Liver (tissue), 9 donors: ENCODE measurements around the gene AUP1. TPM values are rescaled to one million over a fixed set of nuclear protein-coding genes. Genes with fewer than 3 reads are reported as not detected.
"Not testable (repeated sequence)": the region's sequence is repeated elsewhere in the genome, so short reads cannot be mapped to it uniquely, and the experiment has no call there.

Experiments
- DNase-seq: peaks from one replicate; pipeline ENCODE4 v3.0.0-alpha.2; 2017; ENCODE audit warnings: low spot score
- H3K27ac ChIP-seq, 2 donors: one replicate each; pipeline ENCODE4 v1.7.0; 2013; ENCODE audit warnings: inconsistent platforms in 2 of 2, low read length in 2 of 2, control low read depth in 1 of 2, low read depth in 1 of 2, mild to moderate bottlenecking in 1 of 2
- H3K27me3 ChIP-seq, 4 donors: one replicate each; pipeline versions ENCODE4 v1.6.1 to v1.7.0; 2013; ENCODE audit warnings: low read length in 3 of 4, inconsistent platforms in 1 of 4, mild to moderate bottlenecking in 1 of 4, moderate library complexity in 1 of 4; ENCODE audit not compliant: control insufficient read depth in 4 of 4, insufficient read depth in 4 of 4
- H3K36me3 ChIP-seq, 4 donors: one replicate each; pipeline versions ENCODE4 v1.6.1 to v1.7.0; 2013; ENCODE audit warnings: low read length in 3 of 4, mild to moderate bottlenecking in 3 of 4, low read depth in 1 of 4, moderate library complexity in 1 of 4; ENCODE audit not compliant: control insufficient read depth in 4 of 4, insufficient read depth in 3 of 4
- H3K4me1 ChIP-seq, 4 donors: one replicate each; pipeline versions ENCODE4 v1.6.1 to v1.7.0; 2013; ENCODE audit warnings: low read length in 3 of 4, mild to moderate bottlenecking in 3 of 4, moderate library complexity in 1 of 4; ENCODE audit not compliant: control insufficient read depth in 4 of 4, insufficient read depth in 4 of 4
- H3K4me3 ChIP-seq, 3 donors: one replicate each; pipeline versions ENCODE4 v1.6.1 to v1.7.0; 2013; ENCODE audit warnings: low read length in 3 of 3, control low read depth in 1 of 3, low read depth in 1 of 3, mild to moderate bottlenecking in 1 of 3
- H3K9ac ChIP-seq, 2 donors: one replicate each; pipeline ENCODE4 v1.7.0; 2013; ENCODE audit warnings: low read length in 2 of 2, mild to moderate bottlenecking in 2 of 2, moderate library complexity in 2 of 2, control low read depth in 1 of 2, low read depth in 1 of 2
- H3K9me3 ChIP-seq, 4 donors: one replicate each; pipeline versions ENCODE4 v1.6.1 to v1.7.0; 2013; ENCODE audit warnings: low read length in 3 of 4; ENCODE audit not compliant: control insufficient read depth in 4 of 4
- EGR1 ChIP-seq, 2 donors: IDR thresholded peaks; 2 replicates each; pipeline ENCODE4 v1.6.1; 2016 to 2018; ENCODE audit warnings: antibody characterized with exemption in 2 of 2, low read depth in 2 of 2
- FOXA1 ChIP-seq: IDR thresholded peaks from 2 replicates; pipeline ENCODE4 v1.6.1; 2016; ENCODE audit warnings: antibody characterized with exemption
- FOXA2 ChIP-seq: IDR thresholded peaks from 2 replicates; pipeline ENCODE4 v1.6.1; 2016; ENCODE audit warnings: antibody characterized with exemption
- GABPA ChIP-seq, 2 donors: IDR thresholded peaks in 1 of 2; conservative IDR thresholded peaks in 1 of 2; 2 replicates each; pipeline ENCODE4 v1.6.1; 2016; ENCODE audit warnings: antibody characterized with exemption in 2 of 2, mild to moderate bottlenecking in 1 of 2, moderate library complexity in 1 of 2
- HNF4A ChIP-seq, 2 donors: conservative IDR thresholded peaks; 2 replicates each; pipeline ENCODE4 v1.6.1; 2016; ENCODE audit warnings: antibody characterized with exemption in 2 of 2, mild to moderate bottlenecking in 2 of 2
- HNF4G ChIP-seq: IDR thresholded peaks from 2 replicates; pipeline ENCODE4 v1.6.1; 2016; ENCODE audit warnings: antibody characterized with exemption
- JUND ChIP-seq, 2 donors: IDR thresholded peaks; 2 replicates each; pipeline ENCODE4 v1.6.1; 2016; ENCODE audit warnings: antibody characterized with exemption in 2 of 2
- NR2F2 ChIP-seq: IDR thresholded peaks from 2 replicates; pipeline ENCODE4 v1.6.1; 2016; ENCODE audit warnings: antibody characterized with exemption
- RAD21 ChIP-seq, 2 donors: IDR thresholded peaks; 2 replicates each; pipeline ENCODE4 v1.6.1; 2016; ENCODE audit warnings: antibody characterized with exemption in 2 of 2, mild to moderate bottlenecking in 2 of 2
- RXRA ChIP-seq, 2 donors: IDR thresholded peaks; 2 replicates each; pipeline ENCODE4 v1.6.1; 2017 to 2018; ENCODE audit warnings: antibody characterized with exemption in 2 of 2, mild to moderate bottlenecking in 1 of 2
- SP1 ChIP-seq: IDR thresholded peaks from 2 replicates; pipeline ENCODE4 v1.6.1; 2018; ENCODE audit warnings: antibody characterized with exemption, mild to moderate bottlenecking
- TAF1 ChIP-seq: conservative IDR thresholded peaks from 2 replicates; pipeline ENCODE4 v1.6.1; 2016; ENCODE audit warnings: antibody characterized with exemption, mild to moderate bottlenecking
- YY1 ChIP-seq: IDR thresholded peaks from 2 replicates; pipeline ENCODE4 v1.6.1; 2016; ENCODE audit warnings: antibody characterized with exemption, mild to moderate bottlenecking
- WGBS: extraction: QIAGEN DNeasy Blood & Tissue Kit; methylation state at CpG from one replicate; pipeline ENCODE4 v1.1.7; 2013; 5-methylcytosine and 5-hydroxymethylcytosine counted together
- polyA plus RNA-seq, 2 donors: library from polyadenylated mRNA; stranded (reverse) in 1 of 2; unstranded in 1 of 2; fragments of 200-250 nt in 1 of 2; fragments of >200 nt in 1 of 2; fragmentation: Nextera tagmentation in 1 of 2; extraction: Ambion mirVana in 1 of 2; gene quantifications; one replicate each; pipeline versions ENCODE4 v1.2.1 to v1.2.3, GENCODE V29; 2013 to 2015
- total RNA-seq, 2 donors: library from RNA; depleted of rRNA; stranded (reverse); fragments of >200 nt; gene quantifications; one replicate each; pipeline ENCODE4 v1.2.3, GENCODE V29; 2014
- TF ChIP-seq, protein P1 (sequence below): IDR thresholded peaks from 2 replicates; pipeline ENCODE4 v1.6.1; 2016; ENCODE audit warnings: antibody characterized with exemption
- TF ChIP-seq, protein P2 (sequence below): fragments of 150-350 bp; IDR thresholded peaks from 2 replicates; pipeline ENCODE4 v1.5.1; 2017; ENCODE audit warnings: improper control_type of control experiment, low read depth, low read length; ENCODE audit not compliant: missing input control
- TF ChIP-seq, protein P3 (sequence below): IDR thresholded peaks from 2 replicates; pipeline ENCODE4 v1.6.1; 2016; ENCODE audit warnings: antibody characterized with exemption, mild to moderate bottlenecking
- TF ChIP-seq, protein P4 (sequence below): IDR thresholded peaks from 2 replicates; pipeline ENCODE4 v1.6.1; 2016; ENCODE audit warnings: antibody characterized with exemption
- TF ChIP-seq, protein P5 (sequence below): IDR thresholded peaks from 2 replicates; pipeline ENCODE4 v1.6.1; 2016; ENCODE audit warnings: antibody characterized with exemption
- donor health status: healthy.
- donor health status: healthy.
- donor health status: healthy.
- donor health status: healthy.
- donor health status: healthy.

Gene AUP1
- total and polyA plus RNA-seq, 4 donors: 62.6 to 126 (median 109) TPM

DNA sequence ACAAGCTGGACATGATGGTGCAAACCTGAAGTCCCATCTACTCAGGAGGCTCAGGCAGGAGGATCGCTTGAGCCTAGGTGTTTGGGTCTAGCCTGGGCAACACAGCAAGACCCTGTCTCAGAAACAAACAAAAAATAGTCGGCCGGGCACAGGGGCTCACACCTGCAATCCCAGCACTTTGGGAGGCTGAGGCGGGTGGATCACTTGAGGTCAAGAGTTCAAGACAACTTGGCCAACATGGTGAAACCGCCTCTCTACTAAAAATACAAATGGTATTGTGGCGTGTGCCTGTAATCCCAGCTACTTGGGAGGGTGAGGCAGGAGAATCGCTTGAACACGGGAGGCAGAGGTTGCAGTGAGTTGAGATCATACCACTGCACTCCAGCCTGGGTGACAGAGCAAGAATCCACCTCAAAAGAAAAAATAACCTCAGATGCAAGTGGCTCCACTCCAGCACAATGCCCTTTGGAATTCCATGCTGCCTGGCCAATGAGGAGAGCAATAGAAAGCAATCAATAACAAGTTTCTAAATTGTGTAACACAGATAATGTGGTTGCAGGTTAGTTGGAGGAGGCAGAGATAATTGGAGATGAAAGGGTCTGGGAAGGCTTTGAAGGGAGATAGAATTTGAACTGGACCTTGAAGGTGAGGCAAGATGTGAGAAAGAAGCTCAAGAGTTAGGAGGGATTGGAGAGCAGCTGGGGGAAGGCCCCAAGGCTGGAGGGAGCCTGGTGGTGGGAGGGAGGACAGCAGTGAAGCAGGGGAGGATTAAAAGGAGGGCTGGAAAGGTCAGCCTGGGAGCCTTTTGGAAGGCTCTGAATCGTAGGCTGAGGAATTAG lies 40.6 kb downstream of the AUP1 start (continued):
- TF ChIP-seq, protein P1, sequence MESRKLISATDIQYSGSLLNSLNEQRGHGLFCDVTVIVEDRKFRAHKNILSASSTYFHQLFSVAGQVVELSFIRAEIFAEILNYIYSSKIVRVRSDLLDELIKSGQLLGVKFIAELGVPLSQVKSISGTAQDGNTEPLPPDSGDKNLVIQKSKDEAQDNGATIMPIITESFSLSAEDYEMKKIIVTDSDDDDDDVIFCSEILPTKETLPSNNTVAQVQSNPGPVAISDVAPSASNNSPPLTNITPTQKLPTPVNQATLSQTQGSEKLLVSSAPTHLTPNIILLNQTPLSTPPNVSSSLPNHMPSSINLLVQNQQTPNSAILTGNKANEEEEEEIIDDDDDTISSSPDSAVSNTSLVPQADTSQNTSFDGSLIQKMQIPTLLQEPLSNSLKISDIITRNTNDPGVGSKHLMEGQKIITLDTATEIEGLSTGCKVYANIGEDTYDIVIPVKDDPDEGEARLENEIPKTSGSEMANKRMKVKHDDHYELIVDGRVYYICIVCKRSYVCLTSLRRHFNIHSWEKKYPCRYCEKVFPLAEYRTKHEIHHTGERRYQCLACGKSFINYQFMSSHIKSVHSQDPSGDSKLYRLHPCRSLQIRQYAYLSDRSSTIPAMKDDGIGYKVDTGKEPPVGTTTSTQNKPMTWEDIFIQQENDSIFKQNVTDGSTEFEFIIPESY: peak; percentile 75
- TF ChIP-seq RAD21 (IDR thresholded peaks at IDR 0.05): peak; percentile 46 to 51
- TF ChIP-seq RXRA (IDR thresholded peaks at IDR 0.05): peak; percentile 91 to 96

DNA sequence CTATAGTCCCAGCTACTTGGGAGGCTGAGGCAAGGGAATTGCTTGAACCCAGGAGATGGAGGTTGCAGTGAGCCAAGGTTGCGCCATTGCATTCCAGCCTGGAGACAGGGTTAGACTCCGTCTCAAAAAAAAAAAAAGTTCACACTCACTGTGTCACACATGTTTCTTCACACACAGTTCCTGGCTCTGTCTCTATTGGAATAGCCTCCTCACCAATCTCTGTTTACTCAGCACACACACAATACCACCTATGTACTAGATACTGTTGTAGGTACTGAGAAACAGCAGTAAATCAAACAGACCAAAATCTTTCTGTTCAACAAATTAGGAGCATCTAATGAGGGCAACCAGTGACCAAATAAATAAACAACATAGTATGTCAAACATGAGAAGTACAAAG lies 43.4 kb downstream of the AUP1 start:
- Histone ChIP-seq H3K4me1 (peaks cover 30 to 67% (median 61%) of the 10 kb centered on the region in 4 donors), H3K9me3 (no peaks in the 10 kb centered on the region), H3K9ac (no peak overlapping the region), H3K36me3 (peaks cover 0 to 4% (median 2%) of the 10 kb centered on the region in 4 donors), H3K4me3 (no peak overlapping the region), H3K27me3 (no peaks in the 10 kb centered on the region), H3K27ac (no peak overlapping the region)
- TF ChIP-seq TAF1: no peak
- peak in 1 of 2 donors; percentile 35 for TF ChIP-seq RAD21 (IDR thresholded peaks at IDR 0.05)
- TF ChIP-seq HNF4G: no peak
- TF ChIP-seq, protein P2, sequence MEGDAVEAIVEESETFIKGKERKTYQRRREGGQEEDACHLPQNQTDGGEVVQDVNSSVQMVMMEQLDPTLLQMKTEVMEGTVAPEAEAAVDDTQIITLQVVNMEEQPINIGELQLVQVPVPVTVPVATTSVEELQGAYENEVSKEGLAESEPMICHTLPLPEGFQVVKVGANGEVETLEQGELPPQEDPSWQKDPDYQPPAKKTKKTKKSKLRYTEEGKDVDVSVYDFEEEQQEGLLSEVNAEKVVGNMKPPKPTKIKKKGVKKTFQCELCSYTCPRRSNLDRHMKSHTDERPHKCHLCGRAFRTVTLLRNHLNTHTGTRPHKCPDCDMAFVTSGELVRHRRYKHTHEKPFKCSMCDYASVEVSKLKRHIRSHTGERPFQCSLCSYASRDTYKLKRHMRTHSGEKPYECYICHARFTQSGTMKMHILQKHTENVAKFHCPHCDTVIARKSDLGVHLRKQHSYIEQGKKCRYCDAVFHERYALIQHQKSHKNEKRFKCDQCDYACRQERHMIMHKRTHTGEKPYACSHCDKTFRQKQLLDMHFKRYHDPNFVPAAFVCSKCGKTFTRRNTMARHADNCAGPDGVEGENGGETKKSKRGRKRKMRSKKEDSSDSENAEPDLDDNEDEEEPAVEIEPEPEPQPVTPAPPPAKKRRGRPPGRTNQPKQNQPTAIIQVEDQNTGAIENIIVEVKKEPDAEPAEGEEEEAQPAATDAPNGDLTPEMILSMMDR: no peak
- TF ChIP-seq HNF4A (conservative IDR thresholded peaks at IDR 0.05): peak; percentile 25 to 39
- TF ChIP-seq, protein P3, sequence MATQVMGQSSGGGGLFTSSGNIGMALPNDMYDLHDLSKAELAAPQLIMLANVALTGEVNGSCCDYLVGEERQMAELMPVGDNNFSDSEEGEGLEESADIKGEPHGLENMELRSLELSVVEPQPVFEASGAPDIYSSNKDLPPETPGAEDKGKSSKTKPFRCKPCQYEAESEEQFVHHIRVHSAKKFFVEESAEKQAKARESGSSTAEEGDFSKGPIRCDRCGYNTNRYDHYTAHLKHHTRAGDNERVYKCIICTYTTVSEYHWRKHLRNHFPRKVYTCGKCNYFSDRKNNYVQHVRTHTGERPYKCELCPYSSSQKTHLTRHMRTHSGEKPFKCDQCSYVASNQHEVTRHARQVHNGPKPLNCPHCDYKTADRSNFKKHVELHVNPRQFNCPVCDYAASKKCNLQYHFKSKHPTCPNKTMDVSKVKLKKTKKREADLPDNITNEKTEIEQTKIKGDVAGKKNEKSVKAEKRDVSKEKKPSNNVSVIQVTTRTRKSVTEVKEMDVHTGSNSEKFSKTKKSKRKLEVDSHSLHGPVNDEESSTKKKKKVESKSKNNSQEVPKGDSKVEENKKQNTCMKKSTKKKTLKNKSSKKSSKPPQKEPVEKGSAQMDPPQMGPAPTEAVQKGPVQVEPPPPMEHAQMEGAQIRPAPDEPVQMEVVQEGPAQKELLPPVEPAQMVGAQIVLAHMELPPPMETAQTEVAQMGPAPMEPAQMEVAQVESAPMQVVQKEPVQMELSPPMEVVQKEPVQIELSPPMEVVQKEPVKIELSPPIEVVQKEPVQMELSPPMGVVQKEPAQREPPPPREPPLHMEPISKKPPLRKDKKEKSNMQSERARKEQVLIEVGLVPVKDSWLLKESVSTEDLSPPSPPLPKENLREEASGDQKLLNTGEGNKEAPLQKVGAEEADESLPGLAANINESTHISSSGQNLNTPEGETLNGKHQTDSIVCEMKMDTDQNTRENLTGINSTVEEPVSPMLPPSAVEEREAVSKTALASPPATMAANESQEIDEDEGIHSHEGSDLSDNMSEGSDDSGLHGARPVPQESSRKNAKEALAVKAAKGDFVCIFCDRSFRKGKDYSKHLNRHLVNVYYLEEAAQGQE: no peak
- TF ChIP-seq, protein P4, sequence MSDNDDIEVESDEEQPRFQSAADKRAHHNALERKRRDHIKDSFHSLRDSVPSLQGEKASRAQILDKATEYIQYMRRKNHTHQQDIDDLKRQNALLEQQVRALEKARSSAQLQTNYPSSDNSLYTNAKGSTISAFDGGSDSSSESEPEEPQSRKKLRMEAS: no peak
- TF ChIP-seq FOXA2: peak; percentile 76
- peak; percentile 62 for TF ChIP-seq SP1
- TF ChIP-seq, protein P5, sequence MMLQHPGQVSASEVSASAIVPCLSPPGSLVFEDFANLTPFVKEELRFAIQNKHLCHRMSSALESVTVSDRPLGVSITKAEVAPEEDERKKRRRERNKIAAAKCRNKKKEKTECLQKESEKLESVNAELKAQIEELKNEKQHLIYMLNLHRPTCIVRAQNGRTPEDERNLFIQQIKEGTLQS: no peak
- TF ChIP-seq, protein P1: no peak
- TF ChIP-seq NR2F2: no peak
- no peak for TF ChIP-seq EGR1 (IDR thresholded peaks at IDR 0.05; ENCODE audit: low read depth in 2 of 2)
- no peak for TF ChIP-seq GABPA (IDR thresholded peaks at IDR 0.05 in 1 of 2, conservative IDR thresholded peaks at IDR 0.05 in 1 of 2)
- TF ChIP-seq FOXA1: peak; percentile 59
- peak in 1 of 2 donors; percentile 9 for TF ChIP-seq JUND (IDR thresholded peaks at IDR 0.05)
- TF ChIP-seq RXRA (IDR thresholded peaks at IDR 0.05): peak; percentile 50 to 63
- no peak for TF ChIP-seq YY1
- DNase-seq: no peak
- WGBS: 68% methylated on average over 2 of the region's 2 CpGs

DNA sequence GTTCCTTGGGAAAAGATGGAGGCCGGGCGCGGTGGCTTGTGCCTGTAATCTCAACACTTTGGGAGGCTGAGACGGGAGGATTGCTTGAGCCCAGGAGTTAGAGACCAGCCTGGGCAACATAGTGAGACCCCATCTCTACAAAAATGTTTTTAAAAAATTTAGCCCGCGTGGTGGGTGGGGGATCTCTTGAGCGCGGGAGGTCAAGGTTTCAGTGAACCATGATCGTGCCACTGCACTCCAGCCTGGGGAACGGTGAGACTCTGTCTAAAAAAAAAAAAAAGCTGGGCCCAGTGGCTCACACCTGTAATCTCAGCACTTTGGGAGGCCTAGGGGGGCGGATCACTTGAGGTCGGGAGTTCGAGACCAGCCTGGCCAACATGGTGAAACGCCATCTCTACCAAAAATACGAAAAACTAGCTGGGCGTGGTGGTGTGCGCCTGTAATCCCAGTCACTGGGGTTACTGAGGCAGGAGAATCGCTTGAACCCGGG lies 45.8 kb downstream of the AUP1 start:
- not testable (repeated sequence) for DNase-seq, H3K9me3 ChIP-seq, H3K27me3 ChIP-seq, H3K36me3 ChIP-seq
- H3K9ac ChIP-seq: peak overlapping the region; percentile 6 to 63
- 71% methylated on average over 19 of the region's 19 CpGs for WGBS
- H3K4me1 ChIP-seq: peaks cover 14 to 52% (median 43%) of the 10 kb centered on the region in 4 donors
- peak overlapping the region in 1 of 2 donors; percentile 84 for H3K27ac ChIP-seq
- peak overlapping the region; percentile 67 to 95 (median 94) for H3K4me3 ChIP-seq
